Measurements from ENCODE around the gene ZNF598. TPM values are rescaled to one million over a fixed set of nuclear protein-coding genes. Genes with fewer than 3 reads are reported as not detected.
A peak's percentile ranks its signal among the peaks of the same experiment; 100 is the strongest.

Gene ZNF598
- total RNA-seq, 2 donors from 2014 or later = 45.4 to 64.3 TPM

GRCh38 chr16:1980030-1980769 lies 29.4 kb downstream of the ZNF598 start:
- H3K4me3 ChIP-seq = peak overlapping the region; percentile 39
- intact Hi-C loops (cut with DNase I) = no loop called here
- H3K27me3 ChIP-seq = peaks cover 8% of the 10 kb centered on the region
- DNase-seq = peak; percentile 60
- H3K4me1 ChIP-seq = peaks cover 17% of the 10 kb centered on the region
- peak overlapping the region; percentile 71 to 81 for H3K9ac ChIP-seq (ENCODE audit: low read depth in 2 of 2, low read length in 2 of 2)
- peaks cover 11% of the 10 kb centered on the region for H3K36me3 ChIP-seq
- no peaks in the 10 kb centered on the region for H3K9me3 ChIP-seq
- peak overlapping the region; percentile 93 for H3K27ac ChIP-seq
- TF ChIP-seq, protein P1, sequence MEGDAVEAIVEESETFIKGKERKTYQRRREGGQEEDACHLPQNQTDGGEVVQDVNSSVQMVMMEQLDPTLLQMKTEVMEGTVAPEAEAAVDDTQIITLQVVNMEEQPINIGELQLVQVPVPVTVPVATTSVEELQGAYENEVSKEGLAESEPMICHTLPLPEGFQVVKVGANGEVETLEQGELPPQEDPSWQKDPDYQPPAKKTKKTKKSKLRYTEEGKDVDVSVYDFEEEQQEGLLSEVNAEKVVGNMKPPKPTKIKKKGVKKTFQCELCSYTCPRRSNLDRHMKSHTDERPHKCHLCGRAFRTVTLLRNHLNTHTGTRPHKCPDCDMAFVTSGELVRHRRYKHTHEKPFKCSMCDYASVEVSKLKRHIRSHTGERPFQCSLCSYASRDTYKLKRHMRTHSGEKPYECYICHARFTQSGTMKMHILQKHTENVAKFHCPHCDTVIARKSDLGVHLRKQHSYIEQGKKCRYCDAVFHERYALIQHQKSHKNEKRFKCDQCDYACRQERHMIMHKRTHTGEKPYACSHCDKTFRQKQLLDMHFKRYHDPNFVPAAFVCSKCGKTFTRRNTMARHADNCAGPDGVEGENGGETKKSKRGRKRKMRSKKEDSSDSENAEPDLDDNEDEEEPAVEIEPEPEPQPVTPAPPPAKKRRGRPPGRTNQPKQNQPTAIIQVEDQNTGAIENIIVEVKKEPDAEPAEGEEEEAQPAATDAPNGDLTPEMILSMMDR (IDR thresholded peaks at IDR 0.05) = no peak

GRCh38 chr16:1979271-1980029 lies 30.2 kb downstream of the ZNF598 start:
- H3K4me1 ChIP-seq = peaks cover 11% of the 10 kb centered on the region
- H3K36me3 ChIP-seq = peaks cover 14% of the 10 kb centered on the region
- peak; percentile 92 for DNase-seq
- TF ChIP-seq, protein P1 (IDR thresholded peaks at IDR 0.05) = no peak
- intact Hi-C loops (cut with DNase I) = no loop called here
- peak overlapping the region; percentile 39 for H3K4me3 ChIP-seq
- no peaks in the 10 kb centered on the region for H3K9me3 ChIP-seq
- peak overlapping the region; percentile 72 to 81 for H3K9ac ChIP-seq (ENCODE audit: low read depth in 2 of 2, low read length in 2 of 2)
- H3K27me3 ChIP-seq = peaks cover 8% of the 10 kb centered on the region
- peak overlapping the region; percentile 93 for H3K27ac ChIP-seq

DNA sequence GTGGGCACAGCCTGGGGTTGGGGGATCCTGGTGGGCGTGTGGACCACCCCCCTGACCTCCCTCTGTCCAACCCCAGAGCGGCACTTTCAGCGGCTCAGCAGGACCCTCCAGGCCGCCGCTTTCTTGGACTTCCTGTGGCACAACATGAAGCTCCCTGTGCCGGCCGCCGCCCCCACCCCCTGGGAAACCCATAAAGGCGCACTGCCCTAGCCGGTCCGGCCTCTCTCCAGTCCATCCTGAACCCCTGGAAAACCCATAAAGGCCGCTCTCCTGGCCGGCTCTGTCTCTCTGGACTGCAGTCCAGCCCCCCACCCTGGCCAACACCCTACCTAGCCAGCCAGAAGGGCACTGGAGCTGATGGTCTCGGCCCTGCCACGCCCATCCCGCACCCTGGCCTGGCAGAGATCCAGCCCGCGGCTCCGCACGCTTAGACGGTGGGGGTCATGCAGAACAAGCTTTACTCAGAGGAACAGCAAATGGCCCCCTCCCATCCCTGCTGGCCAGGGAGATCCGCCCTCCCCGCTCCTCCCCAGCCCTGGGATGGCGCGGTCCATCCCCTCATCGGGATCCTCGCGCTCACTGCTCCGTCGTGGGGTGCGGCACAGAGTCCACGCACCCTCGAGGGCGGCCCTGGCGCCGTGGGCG lies 31.0 kb downstream of the ZNF598 start:
- Histone ChIP-seq H3K27ac (peak overlapping the region; percentile 93), H3K4me1 (peaks cover 10% of the 10 kb centered on the region), H3K27me3 (peaks cover 8% of the 10 kb centered on the region), H3K9ac (ENCODE audit: low read depth in 2 of 2, low read length in 2 of 2) (peak overlapping the region; percentile 31 to 72), H3K36me3 (peaks cover 14% of the 10 kb centered on the region), H3K9me3 (no peaks in the 10 kb centered on the region), H3K4me3 (peak overlapping the region; percentile 39)
- DNase-seq = no peak
- TF ChIP-seq, protein P1 (IDR thresholded peaks at IDR 0.05) = no peak
- intact Hi-C loops (cut with DNase I) = no loop called here

GRCh38 chr16:1977875-1978268 lies 31.7 kb downstream of the ZNF598 start:
- peaks cover 6% of the 10 kb centered on the region for H3K4me1 ChIP-seq
- no peak overlapping the region for H3K9ac ChIP-seq (ENCODE audit: low read depth in 2 of 2, low read length in 2 of 2)
- peaks cover 8% of the 10 kb centered on the region for H3K27me3 ChIP-seq
- DNase-seq = no peak
- H3K36me3 ChIP-seq = peaks cover 14% of the 10 kb centered on the region
- TF ChIP-seq, protein P1 (IDR thresholded peaks at IDR 0.05) = no peak
- H3K27ac ChIP-seq = no peak overlapping the region
- intact Hi-C loops (cut with DNase I) = no loop called here
- no peaks in the 10 kb centered on the region for H3K9me3 ChIP-seq
- no peak overlapping the region for H3K4me3 ChIP-seq
